AG08396 (cell line): ENCODE data around the gene DFFB.

ENCODE experiments used
- DNase-seq: peaks from one replicate; pipeline ENCODE4 v3.0.0; 2012; ENCODE audit warnings: low spot score, mixed read lengths

Gene DFFB

DNA sequence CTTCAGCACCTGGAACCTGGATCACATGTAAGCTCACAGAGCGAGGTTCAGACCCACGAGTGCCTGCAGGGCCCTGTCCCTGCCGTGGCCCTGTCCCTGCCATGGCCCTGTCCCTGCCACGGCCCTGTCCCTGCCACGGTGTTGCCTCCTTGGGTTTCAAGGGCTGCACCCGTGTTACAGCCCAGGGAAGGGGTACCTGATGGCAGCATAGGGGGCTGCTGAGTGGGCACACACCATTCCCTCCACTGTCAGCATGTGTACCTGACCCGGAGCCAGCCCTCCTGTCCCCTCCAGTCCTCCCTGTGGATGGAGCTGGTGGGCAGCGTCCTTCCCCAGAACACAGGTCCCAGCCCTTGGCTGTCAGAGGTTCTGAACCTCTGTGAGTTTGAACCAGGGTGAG, 15.3 kb downstream of the DFFB start:
- DNase-seq: no peak

DNA sequence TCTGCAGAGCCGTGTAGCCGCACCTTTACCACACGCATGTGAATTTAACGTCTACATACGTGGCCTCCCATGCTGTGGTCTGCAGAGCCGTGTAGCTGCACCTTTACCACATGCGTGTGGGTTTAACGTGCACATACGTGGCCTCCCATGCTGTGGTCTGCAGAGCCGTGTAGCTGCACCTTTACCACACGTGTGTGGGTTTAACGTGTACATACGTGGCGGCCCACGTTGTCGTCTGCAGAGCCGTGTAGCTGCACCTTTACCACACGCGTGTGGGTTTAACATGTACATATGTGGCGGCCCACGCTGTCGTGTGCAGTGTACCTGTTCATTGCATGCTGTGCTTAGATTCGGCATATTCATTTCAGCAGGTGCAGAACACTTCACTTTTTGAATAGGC, 17.5 kb downstream of the DFFB start:
- no peak for DNase-seq

DNA sequence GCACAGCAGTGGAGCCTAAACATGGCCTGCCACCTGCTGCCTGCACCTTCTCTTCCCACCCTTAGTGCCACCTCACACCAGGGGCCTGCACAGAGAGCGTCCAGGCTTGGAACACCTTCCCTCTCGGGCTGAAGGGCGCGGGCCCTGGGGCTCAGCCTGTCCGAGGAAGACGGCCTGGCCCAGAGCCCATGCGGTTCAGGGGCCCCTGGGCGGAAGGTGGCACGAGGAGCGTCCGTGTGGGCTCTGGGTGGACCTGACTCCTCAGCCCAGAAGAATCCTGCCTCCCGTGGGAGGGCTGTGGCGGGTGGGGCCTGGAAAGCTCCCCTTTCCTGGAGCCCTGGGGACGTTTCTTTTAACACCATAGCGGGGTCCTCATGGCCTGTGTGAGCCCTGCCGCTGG, 19.4 kb downstream of the DFFB start:
- no peak for DNase-seq

DNA sequence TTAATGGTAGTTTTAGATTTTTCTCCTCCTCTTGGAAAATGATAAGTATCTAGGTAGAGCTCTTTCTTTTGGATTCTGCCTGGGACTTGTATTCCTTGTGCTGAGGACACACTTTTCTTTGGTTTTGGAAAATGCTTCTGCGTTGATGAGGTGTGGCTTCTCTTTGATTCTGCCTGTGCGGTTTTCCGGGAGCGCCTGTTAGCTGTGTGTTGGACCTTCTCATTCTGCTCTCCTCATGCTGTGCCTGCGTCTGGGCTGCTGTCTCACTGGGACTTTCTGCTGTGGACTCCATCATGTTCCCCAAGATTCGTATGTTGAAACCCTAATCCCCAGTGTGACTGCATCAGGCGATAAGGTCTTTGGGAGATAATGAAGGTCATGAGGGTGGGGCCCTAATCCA, 21.8 kb downstream of the DFFB start:
- no peak for DNase-seq

DNA sequence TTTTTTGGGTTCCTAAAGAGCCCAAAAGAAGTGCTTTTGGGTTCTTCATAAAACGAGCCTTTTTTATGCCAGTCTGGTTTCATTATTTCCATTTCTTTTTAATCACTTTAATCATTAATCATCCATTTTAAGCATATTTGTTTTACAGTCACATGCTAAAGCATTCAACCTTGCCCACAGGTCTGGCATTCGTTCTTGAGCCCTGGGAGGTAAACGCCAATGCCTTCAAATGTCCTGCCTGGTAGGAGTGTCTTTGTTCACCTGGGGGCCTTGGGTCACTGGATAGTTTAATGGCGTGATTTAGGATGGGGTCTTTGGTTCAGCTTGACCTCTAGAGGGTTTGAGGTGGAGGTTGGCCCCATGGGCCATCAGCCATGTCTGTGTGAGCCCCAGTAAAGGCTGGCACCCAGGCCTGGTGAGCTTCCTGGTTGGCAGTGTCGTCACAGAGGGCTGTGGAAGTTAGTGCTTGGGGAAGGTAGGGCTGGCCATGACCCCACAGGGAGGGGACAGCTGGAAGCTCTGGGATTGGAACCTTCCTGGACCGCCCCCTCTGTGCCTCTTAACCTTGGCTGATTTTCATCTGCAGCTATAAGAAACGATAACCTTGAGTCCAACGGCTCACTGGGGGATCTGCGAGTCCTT, 22.6 kb downstream of the DFFB start:
- DNase-seq: no peak

DNA sequence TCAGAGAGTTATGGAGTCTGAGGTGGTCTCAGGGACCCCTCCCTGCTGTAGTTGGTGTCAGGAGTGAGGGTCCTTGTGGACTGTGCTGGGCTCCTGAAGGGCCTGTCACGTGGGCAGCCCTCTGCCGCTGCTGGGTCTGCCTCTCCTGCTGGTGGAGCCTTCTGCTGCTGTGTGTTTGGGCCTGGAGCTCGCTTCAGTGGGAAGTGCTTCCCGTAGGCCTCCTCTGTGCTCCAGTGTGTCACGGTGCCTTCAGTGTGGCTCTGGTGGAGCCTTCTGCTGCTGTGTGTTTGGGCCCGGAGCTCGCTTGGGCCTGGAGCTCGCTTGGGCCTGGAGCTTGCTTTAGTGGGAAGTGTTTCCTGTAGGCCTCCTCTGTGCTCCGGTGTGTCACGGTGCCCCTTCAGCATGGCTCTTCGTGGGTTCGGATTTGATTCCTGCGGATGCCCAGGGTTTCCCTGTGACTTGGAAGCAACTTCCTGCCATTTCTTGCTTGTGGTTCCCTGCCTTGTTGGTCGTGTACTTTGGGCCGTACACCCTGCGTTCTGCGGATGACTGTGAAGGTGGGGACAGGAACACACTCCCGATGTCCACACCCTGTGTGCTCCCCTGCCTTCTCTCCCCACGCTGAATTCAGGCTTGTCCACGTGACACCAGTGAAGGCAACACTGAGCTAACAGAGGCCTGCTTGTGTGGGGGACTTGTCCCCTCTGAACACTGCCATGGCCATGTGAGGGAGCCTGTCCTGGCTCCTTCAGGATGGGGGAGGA, 23.3 kb downstream of the DFFB start:
- no peak for DNase-seq

DNA sequence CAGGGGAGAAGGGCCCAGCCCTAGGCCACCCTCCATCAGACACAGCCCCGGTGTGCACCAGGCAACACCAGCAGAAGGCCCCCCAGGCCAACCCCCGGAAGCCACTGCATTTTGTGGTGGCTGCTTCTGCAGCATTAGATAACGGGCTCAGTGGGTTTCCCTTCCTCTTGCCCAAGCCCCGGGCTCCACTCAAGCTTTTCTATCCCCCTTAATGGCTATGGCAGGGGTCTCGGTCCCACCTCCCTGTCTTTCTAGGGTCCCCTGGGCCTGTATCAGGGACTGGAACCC, 23.9 kb downstream of the DFFB start:
- no peak for DNase-seq

DNA sequence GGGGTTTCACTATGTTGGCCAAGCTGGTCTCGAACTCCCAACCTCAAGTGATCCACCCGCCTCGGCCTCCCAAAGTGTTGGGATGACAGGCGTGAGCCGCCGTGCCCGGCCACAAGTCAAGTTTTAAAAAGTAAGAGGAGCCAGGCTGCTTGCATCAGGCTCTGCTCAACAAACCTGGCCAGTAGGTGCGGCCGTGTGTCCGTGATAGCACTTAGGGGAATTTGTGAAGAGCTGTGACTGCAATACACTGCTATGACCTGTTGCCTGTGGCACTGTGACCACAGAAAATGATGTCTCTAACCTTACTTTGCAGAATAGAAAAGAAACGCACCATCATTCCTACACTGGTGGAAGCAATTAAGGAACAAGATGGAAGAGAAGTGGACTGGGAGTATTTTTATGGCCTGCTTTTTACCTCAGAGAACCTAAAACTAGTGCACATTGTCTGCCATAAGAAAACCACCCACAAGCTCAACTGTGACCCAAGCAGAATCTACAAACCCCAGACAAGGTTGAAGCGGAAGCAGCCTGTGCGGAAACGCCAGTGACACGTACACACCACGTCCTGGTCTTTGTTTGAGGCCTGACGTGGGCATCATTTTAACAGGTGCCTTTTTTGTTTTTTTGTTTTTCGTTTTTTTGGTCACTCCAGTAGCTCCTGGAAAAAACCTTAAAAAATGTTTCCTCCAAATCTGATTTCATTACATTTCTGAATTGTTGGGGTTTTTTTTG, 26.1 kb downstream of the DFFB start:
- DNase-seq: no peak

DNA sequence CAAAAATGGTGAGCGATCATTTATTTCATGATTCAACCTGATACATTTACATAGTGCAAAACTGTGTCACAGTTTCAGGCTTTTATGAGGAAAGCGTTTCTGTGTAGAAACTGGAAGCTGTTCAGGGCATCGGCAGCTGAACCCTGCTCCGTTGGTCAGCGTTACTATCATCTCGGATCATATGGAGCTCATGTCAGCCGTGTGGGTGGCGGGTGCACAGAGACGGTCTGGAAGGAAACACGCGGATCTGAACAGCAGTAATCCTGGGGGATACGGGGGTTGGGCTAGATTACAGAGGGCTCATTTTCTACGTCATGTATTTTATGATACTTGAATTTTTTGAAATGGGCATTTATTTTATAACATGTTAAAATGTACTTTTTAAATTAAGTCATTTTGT, 27.7 kb downstream of the DFFB start:
- DNase-seq: no peak

DNA sequence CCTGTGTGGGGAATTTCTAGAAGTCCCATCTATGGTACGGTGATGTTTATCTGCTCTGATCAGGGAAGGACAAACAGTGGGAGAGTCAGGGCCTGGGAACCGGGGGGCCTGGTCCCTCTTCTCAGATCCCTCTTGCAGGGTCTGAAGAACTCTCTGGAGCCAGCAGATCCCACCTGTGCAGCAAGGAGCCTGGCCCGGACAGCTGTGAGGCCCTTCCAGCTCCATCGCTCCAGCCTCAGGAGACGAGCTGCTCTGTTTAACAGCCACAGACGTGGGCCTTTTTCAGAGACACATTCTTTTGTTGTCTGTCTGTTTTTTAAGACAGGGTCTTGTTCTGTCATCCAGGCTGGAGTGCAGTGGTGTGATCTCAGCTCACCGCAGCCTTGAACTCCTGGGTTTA, 28.3 kb downstream of the DFFB start:
- no peak for DNase-seq

DNA sequence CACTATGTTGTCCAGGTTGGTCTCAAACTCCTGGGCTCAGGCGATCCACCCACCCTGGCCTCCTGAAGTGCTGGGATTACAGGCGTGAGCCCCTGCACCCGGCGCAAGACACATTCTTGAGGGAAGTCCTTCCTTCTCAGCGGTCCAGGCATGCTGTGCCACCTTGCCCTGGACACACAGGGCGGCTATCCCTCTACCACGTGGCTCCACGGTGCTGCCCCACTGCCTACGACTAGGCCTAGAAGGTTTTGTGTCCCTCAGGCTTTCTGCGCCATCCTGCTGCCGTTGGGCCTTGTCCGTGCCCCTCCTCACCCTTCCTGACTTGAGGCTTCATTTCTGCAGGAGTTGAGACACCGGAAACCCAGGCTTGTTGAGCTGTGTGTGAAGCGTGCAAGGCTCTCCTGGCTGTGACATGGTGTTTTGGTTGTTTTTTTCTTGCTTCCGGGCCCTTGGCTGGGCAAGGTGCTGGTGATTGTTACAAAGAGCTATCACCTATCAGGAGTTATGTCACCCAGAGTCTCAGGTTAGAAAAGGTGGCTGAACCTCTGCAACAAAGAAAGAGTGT, 28.9 kb downstream of the DFFB start:
- DNase-seq: no peak

DNA sequence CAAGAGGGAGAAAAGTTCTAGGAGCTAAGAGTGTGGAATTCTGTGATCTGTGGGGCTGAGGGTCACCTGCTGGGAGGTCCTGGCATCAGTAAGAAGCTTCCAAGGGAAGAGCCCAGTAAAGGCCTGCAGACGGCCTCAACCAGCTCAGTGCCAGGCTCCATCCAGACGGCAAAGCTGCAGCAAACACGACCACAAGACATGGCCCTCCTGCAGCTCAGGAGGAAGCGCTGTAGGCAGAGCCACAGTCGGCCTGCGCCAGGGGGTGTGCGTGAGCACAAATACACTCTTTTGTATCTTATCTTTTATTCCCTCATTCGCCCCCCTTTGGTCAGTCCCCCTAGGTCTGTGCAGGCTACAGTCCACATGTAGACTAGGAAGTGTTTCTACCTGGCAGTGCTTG, 29.4 kb downstream of the DFFB start:
- no peak for DNase-seq

DNA sequence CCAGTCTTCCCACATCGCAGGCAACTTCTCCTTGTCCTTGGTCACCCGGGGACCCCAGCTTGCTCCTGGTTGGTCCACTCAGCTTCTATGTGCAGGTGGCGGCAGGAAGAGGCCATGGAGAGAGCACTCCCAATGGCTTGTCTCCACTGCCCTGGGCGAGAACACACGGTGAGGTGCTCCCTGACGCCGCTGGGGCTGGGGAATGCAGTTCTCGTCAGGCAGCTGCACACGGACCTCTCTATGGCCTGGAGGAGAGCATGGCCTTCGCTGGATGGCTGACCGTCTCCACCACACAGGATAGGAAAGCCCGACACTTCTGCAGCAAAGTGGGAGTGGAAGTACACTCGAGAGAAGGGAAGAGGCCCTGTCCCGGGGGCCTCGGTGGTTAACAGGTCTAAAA, 31.0 kb downstream of the DFFB start:
- no peak for DNase-seq

DNA sequence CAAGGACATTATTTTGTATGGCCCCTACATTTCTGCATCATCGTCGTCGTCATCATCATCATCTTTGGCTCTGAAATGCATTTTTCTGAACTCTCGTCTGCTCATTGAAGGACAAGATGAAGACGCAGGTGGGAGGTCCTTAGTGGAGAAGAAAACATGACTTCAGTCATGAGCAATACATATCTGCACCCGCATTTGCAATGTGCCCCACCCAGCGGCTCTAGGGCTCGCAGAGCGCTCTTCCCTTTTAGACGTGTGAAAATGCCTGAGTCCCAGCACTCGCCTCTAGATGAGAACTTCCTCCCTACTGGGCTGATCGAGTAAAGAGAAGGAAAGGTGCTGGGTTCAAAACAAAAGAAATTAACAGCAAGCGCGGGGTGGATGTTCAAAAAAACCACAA, 32.7 kb downstream of the DFFB start:
- no peak for DNase-seq

DNA sequence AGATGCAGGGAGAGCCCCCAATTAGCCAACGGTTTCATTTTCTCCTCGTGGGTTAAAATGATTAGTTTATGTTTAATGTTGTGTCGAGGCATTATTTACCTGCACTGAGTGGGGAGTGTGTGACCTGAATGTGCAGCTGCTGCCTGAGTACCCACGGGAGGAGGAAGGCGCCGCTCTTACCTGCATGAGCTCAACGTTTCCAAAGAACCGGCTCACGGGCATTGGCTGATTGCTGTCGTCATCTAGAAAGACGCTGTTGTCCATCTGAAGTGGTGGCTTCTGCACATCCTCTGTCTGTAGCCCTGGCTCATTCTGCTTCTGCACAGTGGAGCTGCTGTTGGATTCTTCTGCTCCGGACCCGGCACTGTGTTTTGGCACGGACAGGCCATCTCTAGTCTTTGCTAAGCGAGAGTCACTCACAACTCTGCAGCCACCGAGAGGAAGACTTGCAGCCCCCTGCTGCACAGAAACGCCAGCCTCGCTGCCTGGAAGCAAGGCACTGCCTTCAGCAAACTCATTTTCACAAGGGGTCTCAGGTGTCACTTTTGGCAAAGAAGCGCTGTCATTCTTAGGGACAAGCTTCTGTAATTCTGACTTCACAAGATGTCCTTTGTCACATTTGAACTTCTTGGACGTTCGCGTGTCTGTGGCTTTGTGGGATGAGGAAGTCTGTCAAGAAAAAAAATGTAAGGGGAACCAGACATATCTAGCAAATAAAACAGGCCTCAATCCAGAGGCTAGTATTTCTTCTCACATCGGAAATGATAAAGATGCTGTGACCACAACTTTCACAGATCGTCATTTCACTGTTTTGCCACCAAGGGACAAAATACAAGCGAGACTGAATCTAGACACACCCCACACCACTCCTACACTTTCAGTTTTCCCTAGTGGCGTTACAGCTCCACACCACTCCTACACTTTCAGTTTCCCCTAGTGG, 33.4 kb downstream of the DFFB start:
- DNase-seq: no peak

DNA sequence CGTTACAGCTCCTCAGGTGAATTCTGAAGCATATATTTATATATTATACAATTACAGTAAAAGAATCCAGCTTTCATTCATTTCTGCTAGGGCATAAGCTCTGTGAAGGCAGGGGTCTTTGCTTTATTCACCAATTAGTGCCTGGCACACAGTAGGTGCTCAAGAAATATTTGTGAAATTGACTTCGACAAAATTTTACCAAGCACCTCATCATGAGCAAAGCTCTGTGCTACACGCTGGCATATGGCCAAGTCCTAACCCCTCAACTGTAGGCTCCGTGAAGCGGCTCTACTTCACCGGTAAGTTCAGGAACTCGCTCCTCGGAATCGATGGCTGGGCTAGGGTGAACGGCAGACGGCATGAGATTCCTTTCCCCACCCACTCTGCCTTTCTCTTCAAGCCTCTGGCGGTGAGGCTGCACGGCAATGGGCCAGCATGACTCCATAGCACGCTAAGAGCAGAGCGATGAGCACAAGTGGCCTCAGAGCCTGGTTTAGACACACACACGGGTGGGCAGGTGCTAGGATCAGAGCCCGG, 34.1 kb downstream of the DFFB start:
- no peak for DNase-seq

DNA sequence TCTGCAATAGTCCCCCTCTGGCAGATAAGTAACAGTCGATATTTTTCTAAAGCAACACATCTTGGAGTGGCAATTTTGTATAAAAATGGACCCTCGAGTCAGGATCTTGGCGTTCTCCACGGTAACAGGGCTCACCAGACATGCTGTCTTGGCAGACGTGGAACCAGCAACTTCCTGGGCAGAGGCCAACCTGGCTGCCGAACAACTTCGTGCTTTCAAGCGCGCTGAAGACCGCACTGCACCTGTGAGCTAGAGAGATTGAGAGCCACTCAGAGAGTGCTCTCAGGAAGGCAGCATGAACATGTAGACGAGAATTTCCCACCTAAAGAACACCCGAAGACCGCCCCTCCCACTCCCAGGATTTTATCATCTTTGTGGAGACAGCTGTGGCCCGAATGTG, 35.5 kb downstream of the DFFB start:
- no peak for DNase-seq

DNA sequence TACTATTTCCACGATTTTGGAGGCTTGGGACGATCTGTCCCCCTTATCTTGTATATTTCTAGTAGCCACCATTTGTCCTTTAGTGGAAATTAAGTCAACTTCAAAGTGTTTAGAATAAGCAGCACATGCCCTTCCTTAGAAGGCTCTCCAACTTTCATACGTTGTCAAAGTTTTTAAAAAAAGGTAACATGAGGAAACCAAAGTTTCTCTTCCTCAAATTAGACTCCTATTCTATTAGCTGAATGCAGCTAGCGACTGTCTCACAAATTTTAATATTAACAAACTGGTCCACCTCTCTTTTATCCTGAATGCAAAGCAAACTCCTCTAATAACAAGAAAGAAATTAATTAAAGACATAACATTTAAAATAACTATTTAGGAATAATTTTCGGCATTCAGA, 35.9 kb downstream of the DFFB start:
- no peak for DNase-seq

DNA sequence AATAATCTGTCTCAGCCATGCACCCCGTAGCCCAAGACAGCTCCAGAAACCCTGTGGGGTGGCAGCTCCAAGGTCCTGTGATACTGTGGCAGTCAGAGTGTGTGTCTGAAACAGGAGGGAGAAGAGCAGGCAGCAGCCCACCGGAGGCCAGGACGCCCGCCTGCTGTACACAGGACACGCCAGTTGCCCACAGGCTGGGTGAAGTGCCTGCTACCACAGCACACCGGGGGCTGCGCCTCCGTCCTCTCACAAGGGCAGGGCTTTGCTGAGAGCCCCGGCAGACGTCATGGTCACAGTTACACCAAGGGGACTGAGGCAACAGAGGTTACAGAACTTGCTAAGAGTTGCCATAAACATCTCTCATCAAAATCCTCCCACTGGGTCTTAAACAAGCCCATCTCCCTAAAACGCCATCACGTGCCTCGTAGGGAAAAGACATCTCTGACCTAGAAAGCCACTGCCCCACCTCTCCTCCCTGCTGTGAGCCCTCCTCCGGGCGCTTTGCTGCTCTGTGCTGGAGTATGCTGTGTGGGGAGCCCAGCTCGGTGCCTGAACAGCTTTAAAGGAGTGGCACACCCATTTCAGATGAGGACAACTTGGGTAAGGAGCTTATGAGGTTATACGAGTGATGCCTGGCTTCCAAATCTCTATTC, 37.5 kb downstream of the DFFB start:
- no peak for DNase-seq

DNA sequence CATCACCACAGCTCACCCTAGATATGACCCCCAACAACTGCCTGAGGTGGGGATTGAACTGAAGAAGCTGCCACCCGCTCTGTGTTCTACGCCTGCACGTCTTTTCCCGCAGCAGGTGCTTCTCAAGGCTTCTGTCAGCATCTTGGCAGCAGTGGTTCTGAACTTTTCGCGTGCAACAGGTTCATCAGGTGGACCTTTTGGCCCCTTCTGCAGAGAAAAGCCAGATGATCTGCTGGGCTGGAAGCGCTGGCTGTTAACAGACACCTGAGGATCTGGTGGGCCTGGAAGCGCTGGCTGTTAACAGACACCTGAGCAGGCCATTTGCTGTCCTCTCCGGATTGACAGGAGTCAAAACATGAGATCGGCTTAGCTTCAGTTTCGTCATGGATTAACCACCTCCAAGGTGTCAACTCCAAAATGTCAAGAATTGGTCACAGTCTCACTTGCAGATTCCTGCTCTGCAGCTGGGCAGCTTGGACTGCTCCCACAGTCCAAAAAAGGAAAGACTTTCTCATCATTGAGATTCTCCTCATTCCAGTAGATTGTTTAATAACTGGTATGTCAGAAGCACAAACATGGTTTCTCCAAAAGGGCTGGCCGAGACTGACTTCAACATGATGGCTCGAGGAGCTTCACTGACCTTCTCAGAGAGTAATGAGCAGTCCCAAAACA, 38.1 kb downstream of the DFFB start:
- DNase-seq: peak; percentile 46

DNA sequence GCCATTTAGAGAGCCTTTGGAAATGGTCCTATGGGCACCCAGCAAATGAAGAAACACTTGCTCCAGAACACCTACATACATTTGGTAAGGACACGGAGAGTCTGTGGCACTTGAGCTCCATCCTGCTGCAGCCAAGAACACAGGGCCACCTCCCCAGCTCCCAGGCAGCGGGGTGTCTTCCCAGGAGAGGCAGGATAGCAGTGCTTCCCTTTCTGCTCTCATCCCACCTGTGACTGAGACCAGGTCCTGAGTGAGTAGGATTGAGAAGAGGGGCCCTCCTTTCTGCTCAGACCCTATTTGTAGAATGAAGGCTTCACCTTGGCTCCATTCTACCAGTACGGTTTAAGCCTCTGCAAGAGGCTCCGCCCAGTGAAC, 38.7 kb downstream of the DFFB start:
- DNase-seq: no peak
